Panc1 (cell line): ENCODE results near the gene ADA.

Experiments
- CTCF ChIP-seq: fragments of 450-650 bp; IDR thresholded peaks from 2 replicates; pipeline ENCODE4 v1.5.1; 2017; ENCODE audit warnings: mild to moderate bottlenecking
- POLR2AphosphoS5 ChIP-seq: IDR thresholded peaks from 2 replicates; pipeline ENCODE4 v1.6.1; 2012; ENCODE audit warnings: mild to moderate bottlenecking, low read depth, low read length, moderate library complexity
- SIN3A ChIP-seq: IDR thresholded peaks from 2 replicates; pipeline ENCODE4 v1.6.1; 2012; ENCODE audit warnings: low read depth, mild to moderate bottlenecking, low read length, moderate library complexity, borderline replicate concordance; ENCODE audit not compliant: insufficient read depth
- TCF7L2 ChIP-seq: IDR thresholded peaks from 2 replicates; pipeline ENCODE4 v1.6.1; 2011; ENCODE audit warnings: mild to moderate bottlenecking, low read depth, low read length, inconsistent platforms

GRCh38 chr20:44696315-44696714, 44.8 kb upstream of the ADA start:
- TF ChIP-seq CTCF (no peak; the same call in 1 of the 2 replicates), SIN3A (no peak), POLR2AphosphoS5 (no peak), TCF7L2 (no peak)
